Superior temporal gyrus (tissue), 1 donor: Measurements from ENCODE around the gene ACSF3.

Source experiments
- DNase-seq: peaks from one replicate; pipeline ENCODE4 v3.0.0-alpha.2; 2016; ENCODE audit errors: extremely low spot score

ACSF3 gene

GRCh38 chr16:89145406-89146161 is 51.9 kb downstream of the ACSF3 start:
- no peak for DNase-seq

GRCh38 chr16:89146211-89147005 is 52.8 kb downstream of the ACSF3 start:
- DNase-seq, result no peak

GRCh38 chr16:89147085-89147817 is 53.6 kb downstream of the ACSF3 start:
- no peak for DNase-seq

- no peak for DNase-seq
Observed at GRCh38 chr16:89149386-89149785, 55.7 kb downstream of the ACSF3 start.

- no peak for DNase-seq
Observed at GRCh38 chr16:89150090-89150835, 56.6 kb downstream of the ACSF3 start.

DNA sequence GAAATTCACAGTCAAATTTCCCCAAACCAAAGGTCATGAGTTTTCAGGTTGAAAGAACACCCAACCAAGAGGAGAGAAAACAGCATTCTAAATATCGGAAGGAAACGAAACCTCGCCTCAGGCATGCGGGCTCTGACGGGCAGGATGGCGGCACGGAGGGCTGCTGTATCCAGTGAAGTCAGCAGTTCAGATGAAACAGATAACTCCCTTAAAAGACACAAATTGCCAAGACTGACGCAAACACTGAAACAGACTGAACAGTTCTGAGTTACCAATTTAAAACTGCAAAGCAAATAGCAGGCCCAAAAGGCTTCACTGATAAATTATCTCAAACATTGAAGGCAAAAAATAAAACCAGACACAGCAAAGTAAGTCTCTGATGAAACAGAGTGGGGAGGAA is 57.3 kb downstream of the ACSF3 start:
- DNase-seq, result no peak

GRCh38 chr16:89152831-89153700 is 59.4 kb downstream of the ACSF3 start:
- no peak for DNase-seq

DNA sequence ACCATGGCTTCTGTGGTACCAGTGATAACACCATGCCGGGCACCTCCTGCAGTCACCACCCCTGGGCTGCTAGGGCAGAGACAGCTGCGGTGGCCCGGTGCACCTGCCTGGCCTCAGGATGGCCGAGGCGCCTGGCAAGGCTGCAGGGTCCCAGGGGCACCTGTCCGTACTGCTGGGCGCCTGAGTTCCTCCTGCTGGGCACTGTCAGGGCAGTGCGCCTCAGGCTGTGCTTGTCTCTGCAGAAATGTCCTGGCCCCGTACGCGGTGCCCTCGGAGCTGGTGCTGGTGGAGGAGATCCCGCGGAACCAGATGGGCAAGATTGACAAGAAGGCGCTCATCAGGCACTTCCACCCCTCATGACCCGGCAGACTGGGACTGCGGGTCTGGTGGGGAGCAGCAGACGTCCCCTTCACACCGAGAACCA is 60.2 kb downstream of the ACSF3 start:
- no peak for DNase-seq

GRCh38 chr16:89154390-89155183 is 60.9 kb downstream of the ACSF3 start:
- no peak for DNase-seq

GRCh38 chr16:89155184-89155679 is 61.6 kb downstream of the ACSF3 start:
- DNase-seq, result no peak

GRCh38 chr16:89155851-89156739 is 62.4 kb downstream of the ACSF3 start:
- DNase-seq, result peak; percentile 10

- DNase-seq, result no peak
Observed at GRCh38 chr16:89156740-89157645, 63.3 kb downstream of the ACSF3 start.

DNA sequence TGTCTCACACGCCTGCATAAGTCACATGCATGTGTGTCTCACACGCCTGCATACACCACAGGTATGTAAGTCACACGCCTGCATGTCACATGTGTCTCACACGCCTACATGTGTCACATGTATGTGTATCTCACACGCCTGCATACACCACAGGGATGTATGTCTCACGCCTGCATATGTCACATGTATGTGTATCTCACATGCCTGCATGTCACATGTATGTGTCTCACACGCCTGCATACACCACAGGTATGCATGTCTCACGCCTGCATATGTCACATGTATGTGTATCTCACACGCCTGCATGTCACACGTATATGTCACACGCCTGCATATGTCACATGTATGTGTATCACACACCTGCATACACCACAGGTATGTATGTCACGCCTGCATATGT is 64.1 kb downstream of the ACSF3 start:
- no peak for DNase-seq

DNA sequence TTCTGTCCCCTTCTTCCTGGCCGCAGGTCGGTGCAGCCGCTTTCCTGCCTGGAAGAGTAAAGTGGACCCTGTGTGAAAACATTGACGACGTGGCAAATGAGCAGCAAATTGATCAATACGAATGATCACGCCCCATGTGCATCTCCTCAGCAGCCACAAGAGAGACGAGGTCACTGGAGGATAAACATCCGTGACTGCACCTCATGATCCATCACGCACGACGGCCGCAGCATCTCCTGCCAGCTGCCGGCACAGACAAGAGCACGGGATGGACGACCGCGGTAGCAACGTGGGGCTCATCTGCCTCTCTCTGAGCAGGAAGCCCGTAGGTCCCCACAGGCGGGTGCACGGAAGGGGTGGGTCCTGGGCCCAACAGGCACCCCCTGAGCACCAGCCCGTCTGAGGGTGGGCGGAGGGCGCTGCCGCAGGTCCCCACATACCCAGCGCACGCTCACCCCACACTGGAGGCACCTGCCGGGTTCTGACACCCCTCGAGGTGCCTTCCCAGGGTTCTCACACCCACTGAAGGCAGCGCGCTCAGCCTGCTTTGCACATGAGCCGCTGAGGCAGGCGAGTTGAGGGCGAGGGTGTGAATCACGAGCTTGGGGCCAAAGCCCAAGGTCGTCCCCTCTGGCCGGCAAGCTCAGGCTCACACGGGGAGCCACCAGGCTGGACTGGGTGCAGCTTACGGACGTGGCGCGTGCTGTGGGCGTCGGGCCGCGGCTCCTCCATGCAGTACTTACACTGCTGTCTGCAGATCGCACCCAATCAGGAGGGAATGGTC is 65.6 kb downstream of the ACSF3 start:
- DNase-seq, result no peak

- no peak for DNase-seq
Observed at GRCh38 chr16:89159850-89160354, 66.2 kb downstream of the ACSF3 start.

- no peak for DNase-seq
Observed at GRCh38 chr16:89160977-89161701, 67.5 kb downstream of the ACSF3 start.
